ACC112 (cell line): ENCODE results near the gene KCNG1.
"Not testable (repeated sequence)": the region's sequence is repeated elsewhere in the genome, so short reads cannot be mapped to it uniquely, and the experiment has no call there.

Experiments used
- H2AFZ ChIP-seq: fragments of 200-600 bp; sonication (generic); one replicate; pipeline ENCODE4 v1.6.0; 2017; ENCODE audit warnings: antibody characterized with exemption, low read length; ENCODE audit not compliant: unreplicated experiment
- H3K27ac ChIP-seq: fragments of 200-600 bp; sonication (generic); 2 replicates; pipeline ENCODE4 v1.5.1; 2014; ENCODE audit warnings: low read depth, mild to moderate bottlenecking, antibody characterized with exemption, low read length, moderate library complexity
- H3K27me3 ChIP-seq: fragments of 200-600 bp; sonication (generic); 2 replicates; pipeline ENCODE4 v1.6.1; 2014; ENCODE audit warnings: mild to moderate bottlenecking, antibody characterized with exemption, low read length, moderate library complexity, mixed read lengths; ENCODE audit not compliant: insufficient read depth
- H3K36me3 ChIP-seq: fragments of 200-600 bp; sonication (generic); 2 replicates; pipeline ENCODE4 v1.6.1; 2016; ENCODE audit warnings: mild to moderate bottlenecking, antibody characterized with exemption, low read length, moderate library complexity, mixed read lengths; ENCODE audit not compliant: insufficient read depth
- H3K4me1 ChIP-seq: fragments of 200-600 bp; sonication (generic); one replicate; pipeline ENCODE4 v1.6.1; 2016; ENCODE audit warnings: low read length, mixed read lengths; ENCODE audit not compliant: insufficient read depth, unreplicated experiment, control insufficient read depth
- H3K4me3 ChIP-seq: fragments of 200-600 bp; sonication (generic); 2 replicates; pipeline ENCODE4 v1.5.1; 2014; ENCODE audit warnings: mild to moderate bottlenecking, low read depth, low read length
- H3K79me2 ChIP-seq: fragments of 200-600 bp; sonication (generic); one replicate; pipeline ENCODE4 v1.6.0; 2016; ENCODE audit warnings: low read length; ENCODE audit not compliant: control insufficient read depth, unreplicated experiment, insufficient read depth

Gene KCNG1

GRCh38 chr20:50981714-50982048 is 41.2 kb downstream of the KCNG1 start:
- no peaks in the 10 kb centered on the region for H3K36me3 ChIP-seq
- peak overlapping the region; percentile 83; the same call in 1 of the 2 replicates for H3K27ac ChIP-seq
- H3K79me2 ChIP-seq, result no peaks in the 10 kb centered on the region
- no peaks in the 10 kb centered on the region for H3K27me3 ChIP-seq
- no peak overlapping the region for H2AFZ ChIP-seq
- H3K4me3 ChIP-seq, result no peak overlapping the region
- peaks cover 30% of the 10 kb centered on the region for H3K4me1 ChIP-seq

- Histone ChIP-seq H3K27me3 (no peaks in the 10 kb centered on the region), H3K27ac (peak overlapping the region; percentile 83), H3K79me2 (no peaks in the 10 kb centered on the region), H3K36me3 (no peaks in the 10 kb centered on the region), H3K4me1 (peaks cover 30% of the 10 kb centered on the region), H2AFZ (no peak overlapping the region), H3K4me3 (no peak overlapping the region)
These were observed 41.8 kb downstream of the KCNG1 start for GRCh38 chr20:50980851-50981713.

GRCh38 chr20:50980071-50980681 is 42.7 kb downstream of the KCNG1 start:
- Histone ChIP-seq H3K36me3 (no peaks in the 10 kb centered on the region), H3K4me1 (peaks cover 30% of the 10 kb centered on the region), H3K79me2 (no peaks in the 10 kb centered on the region), H3K27ac (peak overlapping the region; percentile 83), H3K27me3 (no peaks in the 10 kb centered on the region), H3K4me3 (no peak overlapping the region), H2AFZ (no peak overlapping the region)

GRCh38 chr20:50978533-50978932 is 44.4 kb downstream of the KCNG1 start:
- H3K36me3 ChIP-seq, H3K79me2 ChIP-seq, H2AFZ ChIP-seq, H3K27ac ChIP-seq, H3K4me3 ChIP-seq, H3K27me3 ChIP-seq: not testable (repeated sequence)
- H3K4me1 ChIP-seq, result peaks cover 30% of the 10 kb centered on the region

GRCh38 chr20:50977066-50978021 is 45.6 kb downstream of the KCNG1 start:
- no peak overlapping the region for H3K27ac ChIP-seq
- H3K4me3 ChIP-seq, result no peak overlapping the region
- H3K79me2 ChIP-seq, result no peaks in the 10 kb centered on the region
- no peaks in the 10 kb centered on the region for H3K36me3 ChIP-seq
- H3K27me3 ChIP-seq, result no peaks in the 10 kb centered on the region
- H3K4me1 ChIP-seq, result peaks cover 25% of the 10 kb centered on the region
- H2AFZ ChIP-seq, result no peak overlapping the region

GRCh38 chr20:50975701-50976330 is 47.1 kb downstream of the KCNG1 start:
- Histone ChIP-seq H3K79me2 (no peaks in the 10 kb centered on the region), H2AFZ (no peak overlapping the region), H3K36me3 (no peaks in the 10 kb centered on the region), H3K4me1 (peaks cover 13% of the 10 kb centered on the region), H3K4me3 (no peak overlapping the region), H3K27ac (no peak overlapping the region), H3K27me3 (no peaks in the 10 kb centered on the region)

- no peaks in the 10 kb centered on the region for H3K79me2 ChIP-seq
- H3K27me3 ChIP-seq, result no peaks in the 10 kb centered on the region
- H3K27ac ChIP-seq, result no peak overlapping the region
- no peaks in the 10 kb centered on the region for H3K4me1 ChIP-seq
- H2AFZ ChIP-seq, result no peak overlapping the region
- no peaks in the 10 kb centered on the region for H3K36me3 ChIP-seq
- H3K4me3 ChIP-seq, result no peak overlapping the region
These were observed 53.0 kb downstream of the KCNG1 start for GRCh38 chr20:50969912-50970311.

- H3K27me3 ChIP-seq, result no peaks in the 10 kb centered on the region
- H3K4me1 ChIP-seq, result no peaks in the 10 kb centered on the region
- H2AFZ ChIP-seq, result no peak overlapping the region
- H3K27ac ChIP-seq, result no peak overlapping the region
- H3K4me3 ChIP-seq, result no peak overlapping the region
- H3K36me3 ChIP-seq, result no peaks in the 10 kb centered on the region
- no peaks in the 10 kb centered on the region for H3K79me2 ChIP-seq
These were observed 53.5 kb downstream of the KCNG1 start for GRCh38 chr20:50969435-50969834.

GRCh38 chr20:50968289-50968688 is 54.6 kb downstream of the KCNG1 start:
- H3K4me3 ChIP-seq, result no peak overlapping the region
- no peaks in the 10 kb centered on the region for H3K27me3 ChIP-seq
- H3K36me3 ChIP-seq, result no peaks in the 10 kb centered on the region
- H3K27ac ChIP-seq, result no peak overlapping the region
- H3K79me2 ChIP-seq, result no peaks in the 10 kb centered on the region
- H2AFZ ChIP-seq, result no peak overlapping the region
- H3K4me1 ChIP-seq, result no peaks in the 10 kb centered on the region

GRCh38 chr20:50967586-50967985 is 55.3 kb downstream of the KCNG1 start:
- no peaks in the 10 kb centered on the region for H3K36me3 ChIP-seq
- H2AFZ ChIP-seq, result no peak overlapping the region
- H3K4me1 ChIP-seq, result no peaks in the 10 kb centered on the region
- no peak overlapping the region for H3K27ac ChIP-seq
- H3K27me3 ChIP-seq, result no peaks in the 10 kb centered on the region
- H3K79me2 ChIP-seq, result no peaks in the 10 kb centered on the region
- H3K4me3 ChIP-seq, result no peak overlapping the region
